H9 (cell line): ENCODE data around the gene ADAMTS18. TPM values are rescaled to one million over a fixed set of nuclear protein-coding genes. Genes with fewer than 3 reads are reported as not detected.

Source experiments
- DNase-seq: peaks from one replicate; pipeline ENCODE4 v3.0.0-alpha.2; 2017
- H2AFZ ChIP-seq: one replicate; pipeline ENCODE4 v1.6.1; 2013; ENCODE audit warnings: mild to moderate bottlenecking, low read length, control low read depth, moderate library complexity
- H2AK5ac ChIP-seq: 2 replicates; pipeline ENCODE4 v1.6.1; 2013; ENCODE audit warnings: low read length, control low read depth, mixed read lengths; ENCODE audit not compliant: insufficient read length
- H2BK120ac ChIP-seq: one replicate; pipeline ENCODE4 v1.6.1; 2013; ENCODE audit warnings: low read depth, mild to moderate bottlenecking, low read length, control low read depth, inconsistent platforms; ENCODE audit not compliant: poor library complexity, severe bottlenecking
- H2BK12ac ChIP-seq: 2 replicates; pipeline ENCODE4 v1.6.1; 2013; ENCODE audit warnings: low read length, control low read depth, mixed read lengths, low read depth; ENCODE audit not compliant: insufficient read length
- H2BK15ac ChIP-seq: 2 replicates; pipeline ENCODE4 v1.6.1; 2013; ENCODE audit warnings: low read depth, low read length, control low read depth
- H2BK20ac ChIP-seq: one replicate; pipeline ENCODE4 v1.6.1; 2013; ENCODE audit warnings: low read depth, mild to moderate bottlenecking, low read length, control low read depth, inconsistent platforms; ENCODE audit not compliant: poor library complexity, severe bottlenecking
- H2BK5ac ChIP-seq: 2 replicates; pipeline ENCODE4 v1.6.1; 2013; ENCODE audit warnings: low read length, control low read depth, mixed read lengths; ENCODE audit not compliant: insufficient read length
- H3K14ac ChIP-seq: 2 replicates; pipeline ENCODE4 v1.6.1; 2013; ENCODE audit warnings: low read length, control low read depth; ENCODE audit not compliant: insufficient read depth
- H3K18ac ChIP-seq: 2 replicates; pipeline ENCODE4 v1.6.1; 2013; ENCODE audit warnings: low read depth, mild to moderate bottlenecking, mixed read lengths, low read length, control low read depth; ENCODE audit not compliant: insufficient read length
- H3K23ac ChIP-seq: 2 replicates; pipeline ENCODE4 v1.6.1; 2013; ENCODE audit warnings: low read length, control low read depth, mixed read lengths, low read depth; ENCODE audit not compliant: insufficient read length
- H3K23me2 ChIP-seq: 2 replicates; pipeline ENCODE4 v1.6.1; 2013; ENCODE audit warnings: low read depth, mild to moderate bottlenecking, mixed read lengths, low read length, control low read depth; ENCODE audit not compliant: insufficient read length, poor library complexity, severe bottlenecking
- H3K27ac ChIP-seq: 2 replicates; pipeline ENCODE4 v1.5.1; 2013; ENCODE audit warnings: low read length, control low read depth, mixed read lengths, low read depth; ENCODE audit not compliant: insufficient read length
- H3K27me3 ChIP-seq: 2 replicates; pipeline ENCODE4 v1.6.1; 2013; ENCODE audit warnings: low read length, control low read depth, inconsistent platforms; ENCODE audit not compliant: insufficient read depth
- H3K4ac ChIP-seq: 2 replicates; pipeline ENCODE4 v1.6.1; 2013; ENCODE audit warnings: low read depth, mild to moderate bottlenecking, control low read depth, inconsistent platforms, low read length, moderate library complexity
- H3K4me1 ChIP-seq: 2 replicates; pipeline ENCODE4 v1.6.1; 2013; ENCODE audit warnings: low read length, control low read depth, inconsistent platforms; ENCODE audit not compliant: insufficient read depth
- H3K4me2 ChIP-seq: 2 replicates; pipeline ENCODE4 v1.6.1; 2013; ENCODE audit warnings: low read length, control low read depth, mixed read lengths; ENCODE audit not compliant: insufficient read length, insufficient read depth
- H3K56ac ChIP-seq: 2 replicates; pipeline ENCODE4 v1.6.1; 2013; ENCODE audit warnings: low read depth, mild to moderate bottlenecking, mixed read lengths, low read length, control low read depth; ENCODE audit not compliant: insufficient read length
- H3K79me1 ChIP-seq: 2 replicates; pipeline ENCODE4 v1.6.1; 2013; ENCODE audit warnings: low read depth, mild to moderate bottlenecking, moderate library complexity, low read length, control low read depth, inconsistent platforms; ENCODE audit not compliant: insufficient read depth, poor library complexity, severe bottlenecking
- H3K79me2 ChIP-seq: 2 replicates; pipeline ENCODE4 v1.6.1; 2013; ENCODE audit warnings: low read length, control low read depth, inconsistent platforms; ENCODE audit not compliant: insufficient read depth
- H3K9ac ChIP-seq: 2 replicates; pipeline ENCODE4 v1.6.1; 2013; ENCODE audit warnings: low read length, control low read depth, mixed read lengths; ENCODE audit not compliant: insufficient read length; ENCODE audit errors: extremely low read depth
- H3K9me3 ChIP-seq: one replicate; pipeline ENCODE4 v1.6.1; 2013; ENCODE audit warnings: low read depth, low read length, inconsistent platforms; ENCODE audit not compliant: control insufficient read depth
- H3T11ph ChIP-seq: one replicate; pipeline ENCODE4 v1.6.1; 2013; ENCODE audit warnings: mild to moderate bottlenecking, low read length, control low read depth, inconsistent platforms
- H4K20me1 ChIP-seq: one replicate; pipeline ENCODE4 v1.6.1; 2013; ENCODE audit not compliant: control insufficient read depth, insufficient read length, insufficient read depth
- H4K5ac ChIP-seq: 2 replicates; pipeline ENCODE4 v1.6.1; 2013; ENCODE audit warnings: low read depth, mild to moderate bottlenecking, mixed read lengths, low read length, control low read depth; ENCODE audit not compliant: insufficient read length
- H4K8ac ChIP-seq: replicated peaks from 2 replicates; pipeline ENCODE4 v1.6.1; 2013; ENCODE audit warnings: low read length, control low read depth, mixed read lengths, low read depth; ENCODE audit not compliant: insufficient read length
- H4K91ac ChIP-seq: 2 replicates; pipeline ENCODE4 v1.6.1; 2013; ENCODE audit warnings: low read depth, mild to moderate bottlenecking, moderate library complexity, mixed read lengths, low read length, control low read depth; ENCODE audit not compliant: insufficient read length
- H3K27ac Mint-ChIP-seq, 3 experiments: 2 replicates in 2 of 3; 3 replicates in 1 of 3; pipeline ENCODE4 v1.8.0; 2020 to 2021; ENCODE audit warnings: mixed read lengths in 3 of 3, mild to moderate bottlenecking in 1 of 3, moderate library complexity in 1 of 3
- H3K27me3 Mint-ChIP-seq: 2 replicates; pipeline ENCODE4 v1.8.0; 2021; ENCODE audit warnings: low read depth, mild to moderate bottlenecking, moderate library complexity, mixed read lengths
- H3K36me3 Mint-ChIP-seq, 3 experiments: 2 replicates in 2 of 3; 3 replicates in 1 of 3; pipeline ENCODE4 v1.8.0; 2020 to 2021; ENCODE audit warnings: low read depth in 3 of 3, mixed read lengths in 3 of 3; ENCODE audit not compliant: insufficient read depth in 1 of 3
- H3K4me1 Mint-ChIP-seq, 2 experiments: 2 replicates each; pipeline ENCODE4 v1.8.0; 2020; ENCODE audit warnings: mixed read lengths in 2 of 2
- H3K4me3 Mint-ChIP-seq, 2 experiments: 2 replicates in 1 of 2; 3 replicates in 1 of 2; pipeline ENCODE4 v1.8.0; 2020 to 2021; ENCODE audit warnings: mild to moderate bottlenecking in 2 of 2, mixed read lengths in 2 of 2, moderate library complexity in 1 of 2
- H3K9me3 Mint-ChIP-seq, 2 experiments: 2 replicates in 1 of 2; 3 replicates in 1 of 2; pipeline ENCODE4 v1.8.0; 2020; ENCODE audit warnings: mild to moderate bottlenecking in 2 of 2, mixed read lengths in 2 of 2, moderate library complexity in 1 of 2
- CTCF ChIP-seq: fragments of 200-600 bp; sonication (generic); conservative IDR thresholded peaks from 3 replicates; pipeline ENCODE4 v1.8.0; 2021; ENCODE audit warnings: antibody characterized with exemption, mild to moderate bottlenecking
- WGBS: extraction: QIAGEN DNeasy Blood & Tissue Kit; methylation state at CpG from one replicate; pipeline ENCODE4 v1.1.7; 2013; ENCODE audit warnings: missing lambda C conversion rate, low lambda C conversion rate, mixed read lengths; ENCODE audit not compliant: insufficient read length; ENCODE audit errors: extremely low coverage; 5-methylcytosine and 5-hydroxymethylcytosine counted together
- total RNA-seq: library from RNA; stranded (reverse); gene quantifications from 2 replicates; pipeline ENCODE4 v1.2.1, GENCODE V29; 2021

ADAMTS18 gene
- total RNA-seq, 1 experiment from 2014 or later, result 0.07 TPM

DNA sequence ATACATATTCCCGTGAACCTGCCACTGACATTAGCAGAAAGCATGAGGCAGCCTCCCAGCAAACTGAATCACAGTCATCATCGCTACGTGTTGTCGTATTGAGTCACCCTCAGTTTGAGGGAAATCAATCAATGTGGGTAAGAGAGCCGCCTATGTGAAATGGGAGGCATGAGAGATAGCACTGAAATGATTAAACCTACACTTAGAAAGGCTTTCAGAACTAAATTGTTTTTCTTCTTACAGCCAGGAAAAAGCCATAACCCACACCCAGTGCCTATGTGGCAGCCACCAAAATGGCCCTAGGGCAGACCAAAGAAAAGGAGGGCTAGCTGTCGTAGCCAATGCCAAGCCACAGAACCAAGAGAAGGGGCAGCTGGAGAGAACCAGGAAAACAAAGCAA is 90.5 kb downstream of the ADAMTS18 start:
- no peaks in the 10 kb centered on the region for H3K36me3 Mint-ChIP-seq
- no peak overlapping the region for H3K4me2 ChIP-seq
- no peaks in the 10 kb centered on the region for H4K20me1 ChIP-seq
- no peak overlapping the region for H4K8ac ChIP-seq
- H2BK120ac ChIP-seq, result no peak overlapping the region
- no peaks in the 10 kb centered on the region for H3K23me2 ChIP-seq
- H3K56ac ChIP-seq, result no peak overlapping the region
- no peaks in the 10 kb centered on the region for H3K79me2 ChIP-seq
- H4K5ac ChIP-seq, result no peak overlapping the region
- H3K27ac ChIP-seq, result no peak overlapping the region
- H3K23ac ChIP-seq, result no peak overlapping the region
- no CpG with 5 or more reads among the region's 6 CpGs for WGBS
- H3K27me3 Mint-ChIP-seq, result no peaks in the 10 kb centered on the region; the same call in 1 of the 2 replicates
- no peak overlapping the region for H2BK15ac ChIP-seq
- H2BK12ac ChIP-seq, result no peak overlapping the region
- 0 out of 5 replicates have a peak, but pooled peaks cover 0 to 5% of the 10 kb centered on the region in 2 experiments for H3K9me3 Mint-ChIP-seq
- H2BK5ac ChIP-seq, result no peak overlapping the region
- no peaks in the 10 kb centered on the region for H3K9me3 ChIP-seq
- H2AK5ac ChIP-seq, result no peak overlapping the region
- no peak overlapping the region for H2BK20ac ChIP-seq
- no peak overlapping the region for H4K91ac ChIP-seq
- H3K4ac ChIP-seq, result no peak overlapping the region
- no peak overlapping the region for H3T11ph ChIP-seq
- H3K4me1 Mint-ChIP-seq, result peaks cover 0 to 3% of the 10 kb centered on the region in 2 experiments; a peak in 2 of 4 replicates
- no peak for DNase-seq
- H3K4me3 Mint-ChIP-seq, result no peak overlapping the region
- H3K18ac ChIP-seq, result no peak overlapping the region
- H3K14ac ChIP-seq, result no peak overlapping the region
- H2AFZ ChIP-seq, result no peak overlapping the region
- no peaks in the 10 kb centered on the region for H3K79me1 ChIP-seq
- no peaks in the 10 kb centered on the region for H3K4me1 ChIP-seq
- H3K27ac Mint-ChIP-seq, result no peak overlapping the region
- no peaks in the 10 kb centered on the region for H3K27me3 ChIP-seq
- no peak for TF ChIP-seq CTCF
- H3K9ac ChIP-seq, result no peak overlapping the region
